GM18867 (cell line): Measurements from ENCODE around the gene BAHD1.

ENCODE experiments used
- ATAC-seq: cut with Tn5 transposase; IDR thresholded peaks from one replicate; pipeline ENCODE4 v1.9.1; 2021; ENCODE audit warnings: mild to moderate bottlenecking, moderate library complexity; ENCODE audit not compliant: unreplicated experiment

The BAHD1 gene

DNA sequence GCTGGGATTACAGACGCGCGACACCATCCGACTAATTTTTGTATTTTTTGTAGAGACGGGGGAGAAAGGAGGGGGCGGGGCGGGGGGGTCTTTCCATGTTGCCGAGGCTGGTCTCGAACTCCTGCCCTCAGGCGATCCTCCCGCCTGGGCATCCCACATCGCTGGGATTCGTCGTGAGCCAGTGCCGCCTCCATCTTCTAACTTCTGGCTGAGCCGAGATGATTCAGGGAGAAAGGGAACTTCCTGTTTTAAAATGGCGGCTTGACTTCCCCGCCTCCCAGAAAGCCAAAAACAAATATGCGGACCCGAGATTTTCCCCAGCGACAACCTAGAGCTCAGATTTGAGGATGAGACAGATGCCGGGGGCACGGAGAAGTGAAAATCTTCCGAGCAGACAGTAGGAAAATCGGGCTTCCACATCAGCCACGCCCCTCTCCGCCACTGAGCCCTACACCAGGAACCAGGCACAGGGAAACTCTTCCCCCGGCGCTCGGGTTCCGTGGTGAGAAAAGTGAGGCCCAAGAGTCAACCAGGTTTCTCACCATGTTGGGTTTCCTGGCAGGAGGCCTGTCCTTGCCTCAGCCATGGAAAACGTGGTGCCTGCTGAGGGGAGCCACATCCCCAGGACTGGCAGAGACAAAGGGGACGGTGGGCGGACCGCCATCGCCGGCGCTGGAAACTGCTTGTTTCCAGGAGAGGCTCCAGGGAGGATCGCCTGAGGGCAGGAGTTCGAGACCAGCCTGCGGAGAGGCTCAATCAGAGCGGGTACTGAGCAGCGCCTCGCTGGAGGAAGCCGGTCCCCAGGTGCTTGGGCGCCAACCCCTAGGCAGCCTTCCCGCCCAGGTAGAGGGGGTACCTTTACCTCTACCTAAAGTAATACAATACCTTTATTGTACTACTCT, 48.8 kb downstream of the BAHD1 start:
- ATAC-seq: no peak

DNA sequence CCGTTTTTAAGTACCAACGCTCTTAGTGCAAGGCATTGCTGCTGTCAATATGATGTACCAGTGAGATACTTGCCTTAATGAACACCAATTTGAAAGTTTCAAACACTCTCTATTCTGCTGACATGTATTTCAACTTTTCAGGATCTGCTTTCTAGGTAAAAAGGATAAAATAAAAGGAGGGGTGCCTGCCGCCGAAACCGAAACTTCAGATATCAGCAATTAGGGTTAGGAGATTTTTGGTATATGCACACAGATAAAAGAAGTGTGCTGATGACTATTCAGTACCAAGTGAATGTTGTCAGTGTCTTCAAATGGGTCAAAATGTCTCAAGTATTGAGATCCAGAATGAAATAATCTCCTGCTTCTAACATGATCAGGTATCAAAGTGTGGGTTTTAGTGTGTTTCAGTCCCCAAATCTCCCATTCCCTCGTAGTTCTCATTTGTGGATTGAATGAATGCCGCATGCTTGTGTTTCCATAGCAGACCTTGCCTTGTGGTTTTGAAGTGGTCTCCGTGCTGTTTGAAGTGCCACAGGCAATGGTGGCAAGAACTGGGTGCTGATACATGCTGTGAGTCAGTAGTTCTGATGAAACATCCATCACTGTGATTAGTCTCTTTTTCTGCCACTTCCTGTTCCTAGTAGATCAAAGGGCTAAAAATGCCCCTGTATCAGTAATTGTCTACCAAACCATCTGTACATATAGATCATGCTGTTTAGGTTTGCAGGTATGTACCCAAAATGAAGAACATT, 52.5 kb downstream of the BAHD1 start:
- ATAC-seq: no peak

DNA sequence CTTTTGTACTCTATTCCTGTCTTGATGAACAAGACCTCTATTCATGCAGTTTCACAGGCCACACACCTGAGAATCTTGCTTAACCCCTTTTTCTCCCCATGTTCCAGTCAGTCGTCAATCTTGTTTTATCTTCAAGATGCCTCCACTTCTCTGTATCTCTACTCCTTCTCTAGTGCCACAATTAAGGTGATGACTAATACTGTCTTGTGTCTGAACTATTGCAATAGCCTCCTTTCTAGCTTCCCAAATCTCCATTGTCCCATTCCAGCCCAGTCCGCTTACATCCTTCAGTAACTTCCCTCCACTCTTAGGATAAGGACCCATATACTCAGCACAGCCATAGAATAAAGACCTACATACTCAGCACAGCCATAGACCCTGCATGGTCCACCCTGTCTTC, 54.8 kb downstream of the BAHD1 start:
- no peak for ATAC-seq

DNA sequence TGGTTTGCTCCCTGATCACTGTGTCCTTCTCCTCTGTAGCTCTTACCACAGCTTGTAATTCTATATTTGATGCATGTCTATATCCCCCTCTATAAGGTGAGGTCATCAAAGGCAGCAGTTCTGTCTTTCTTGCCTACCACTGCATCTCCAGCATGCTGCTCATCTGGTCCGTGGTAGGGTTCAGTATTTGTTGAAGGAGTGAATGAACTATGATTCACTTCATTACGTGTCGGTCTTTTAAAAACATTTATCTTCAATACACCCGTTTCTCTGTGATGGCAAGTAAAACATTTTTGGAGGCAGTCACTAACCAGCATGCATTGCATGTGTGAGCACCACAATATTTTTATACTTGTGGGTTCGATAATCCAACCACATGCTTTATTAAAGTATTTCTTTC, 57.7 kb downstream of the BAHD1 start:
- ATAC-seq: no peak

DNA sequence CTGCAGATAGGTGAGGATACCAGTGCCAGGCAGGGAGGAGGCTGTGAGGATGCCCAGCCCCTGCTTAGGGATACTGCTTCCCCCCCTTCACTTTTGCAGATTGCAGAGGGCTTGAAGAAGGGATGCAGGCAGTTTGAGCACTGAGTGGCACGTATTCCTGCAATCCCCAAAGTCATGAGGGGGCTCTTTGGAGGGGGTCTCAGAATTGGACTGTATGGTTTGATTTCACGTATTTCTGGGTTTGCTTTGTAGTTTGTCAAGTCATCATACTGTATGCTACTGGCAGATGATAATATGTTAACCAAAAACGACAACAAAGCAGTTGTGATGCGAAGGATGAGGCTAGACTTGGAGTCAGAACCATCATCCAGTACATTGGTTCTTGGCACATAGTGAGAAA, 58.1 kb downstream of the BAHD1 start:
- no peak for ATAC-seq

DNA sequence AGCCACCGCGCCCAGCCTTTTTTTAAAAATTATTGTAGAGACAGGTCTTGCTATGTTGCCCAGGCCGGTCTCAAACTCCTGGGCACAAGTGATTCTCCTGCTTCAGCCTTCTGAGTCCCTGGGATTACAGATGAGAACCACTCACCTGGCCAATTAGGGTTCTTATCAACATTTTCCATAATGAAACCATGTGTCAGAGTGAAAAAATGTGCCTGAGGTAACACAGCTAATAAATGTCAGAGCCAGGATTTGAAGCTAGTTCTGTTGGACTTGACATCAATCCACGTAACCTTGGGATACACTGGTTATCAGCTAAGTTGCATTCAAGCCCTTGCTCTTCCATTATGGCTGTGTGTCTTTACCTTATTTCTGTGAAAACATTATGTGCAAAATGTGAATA, 59.2 kb downstream of the BAHD1 start:
- no peak for ATAC-seq

DNA sequence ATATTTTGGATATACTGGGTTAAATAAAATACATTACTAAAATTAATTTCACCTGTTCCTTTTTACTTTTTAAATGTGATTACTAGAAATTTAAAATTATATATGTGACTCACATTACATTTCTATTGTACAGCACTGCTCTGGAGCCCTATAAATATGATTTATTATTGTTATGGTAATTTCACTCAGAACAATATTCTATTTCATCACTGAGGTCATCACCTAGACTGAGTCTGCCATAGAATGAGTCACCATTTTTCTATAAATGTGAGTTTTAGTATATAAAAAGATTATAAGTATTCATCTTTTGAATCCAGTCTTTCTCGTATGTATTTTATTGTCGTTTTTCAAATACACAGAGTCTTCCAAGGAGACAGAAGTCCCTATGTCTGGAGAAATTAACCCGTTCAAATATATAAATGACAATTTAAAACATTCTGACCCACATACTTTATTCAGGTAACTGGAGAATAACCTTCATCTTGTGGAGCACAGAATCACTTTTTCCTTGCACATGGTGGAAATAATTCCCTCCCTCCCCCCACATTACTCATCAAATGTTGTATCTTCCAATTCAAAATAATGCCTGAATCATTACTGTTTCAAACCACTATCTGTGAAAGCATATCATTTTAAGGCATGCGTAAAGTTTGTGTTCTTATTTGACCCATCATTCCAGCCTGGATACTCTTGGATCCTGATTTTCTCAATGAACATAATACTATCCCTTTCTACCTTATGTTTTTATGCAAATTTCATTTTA, 60.0 kb downstream of the BAHD1 start:
- no peak for ATAC-seq

DNA sequence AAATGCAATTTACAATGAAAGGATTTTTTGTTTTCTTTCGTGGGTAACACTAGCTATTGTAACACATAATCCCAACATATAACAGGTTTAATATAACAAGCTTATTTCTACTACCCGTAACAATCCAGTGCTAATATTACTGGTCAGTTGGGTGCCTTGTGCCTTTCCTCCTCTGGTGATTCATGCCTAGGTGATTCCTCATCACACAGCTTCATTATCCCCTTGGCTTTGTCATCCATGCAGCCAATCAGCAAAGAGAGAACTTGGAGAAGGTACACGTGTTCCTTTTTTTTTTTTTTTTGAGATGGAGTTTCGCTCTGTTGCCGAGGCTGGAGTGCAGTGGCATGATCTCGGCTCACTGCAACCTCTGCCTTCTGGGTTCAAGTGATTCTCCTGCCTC, 60.7 kb downstream of the BAHD1 start:
- no peak for ATAC-seq

DNA sequence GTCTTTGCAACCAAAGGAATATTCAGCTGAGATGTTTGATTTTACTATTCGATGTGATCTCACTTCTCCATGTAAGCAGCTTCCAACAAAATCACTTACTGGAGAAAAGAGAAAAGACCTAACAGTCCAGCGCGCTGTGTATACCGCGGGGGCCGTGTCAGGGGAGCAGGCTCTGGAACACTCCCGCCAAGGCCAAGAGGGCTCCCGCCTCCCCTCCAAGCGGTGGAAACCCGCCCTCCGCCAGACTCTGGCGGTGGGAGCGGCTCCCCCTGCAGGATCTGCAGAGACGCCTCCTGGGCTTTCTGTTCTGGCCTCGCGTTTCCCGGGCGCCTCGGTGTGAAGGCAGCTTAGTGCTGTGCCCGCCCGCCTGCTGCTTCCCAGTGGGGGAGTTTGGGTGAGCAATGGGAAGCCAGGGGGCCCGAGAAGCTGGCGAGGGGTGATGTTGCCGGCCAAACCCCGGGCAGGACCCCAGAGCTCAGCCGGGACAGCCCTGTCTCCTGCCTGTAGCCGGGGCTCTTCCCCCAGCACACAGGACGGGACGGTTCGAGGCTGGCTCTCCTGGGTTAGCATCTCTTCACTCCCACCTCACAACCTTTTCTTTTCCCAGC, 66.3 kb downstream of the BAHD1 start:
- ATAC-seq: no peak

DNA sequence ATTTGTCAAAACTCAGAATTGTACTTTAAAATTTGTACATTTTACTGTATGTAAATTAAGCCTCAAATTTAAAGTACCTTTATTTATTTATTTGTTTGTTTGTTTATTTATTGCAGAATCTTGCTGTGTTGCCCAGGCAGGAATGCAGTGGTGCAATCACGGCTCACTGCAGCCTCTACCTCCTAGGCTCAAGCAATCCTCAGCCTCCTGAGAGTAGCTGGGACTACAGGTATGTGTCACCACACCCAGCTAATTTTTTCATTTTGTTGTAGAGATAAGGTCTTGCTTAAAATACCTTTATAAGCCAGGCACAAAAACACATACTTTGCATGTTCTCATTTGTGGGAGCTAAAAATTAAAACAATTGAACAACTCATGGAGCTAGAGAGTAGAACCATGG, 67.5 kb downstream of the BAHD1 start:
- ATAC-seq: no peak

DNA sequence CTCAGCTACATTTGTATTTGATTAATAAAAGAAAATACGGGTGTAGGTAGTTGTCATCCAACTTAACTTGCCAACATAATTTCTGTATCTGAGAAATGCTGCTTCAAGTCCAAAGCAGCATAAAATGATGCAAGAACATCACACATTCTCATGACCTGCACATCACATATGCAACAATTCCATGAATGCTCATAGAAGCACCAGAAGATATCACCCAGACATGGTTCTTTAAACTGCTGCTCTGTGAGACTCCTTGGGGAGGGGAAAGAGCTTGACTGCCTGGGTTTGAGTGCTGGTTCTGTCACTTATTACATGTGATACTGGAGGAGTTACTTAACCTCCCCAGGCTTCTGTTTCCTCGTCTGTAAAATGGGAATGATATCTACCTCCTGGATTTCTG, 69.4 kb downstream of the BAHD1 start:
- ATAC-seq: no peak

DNA sequence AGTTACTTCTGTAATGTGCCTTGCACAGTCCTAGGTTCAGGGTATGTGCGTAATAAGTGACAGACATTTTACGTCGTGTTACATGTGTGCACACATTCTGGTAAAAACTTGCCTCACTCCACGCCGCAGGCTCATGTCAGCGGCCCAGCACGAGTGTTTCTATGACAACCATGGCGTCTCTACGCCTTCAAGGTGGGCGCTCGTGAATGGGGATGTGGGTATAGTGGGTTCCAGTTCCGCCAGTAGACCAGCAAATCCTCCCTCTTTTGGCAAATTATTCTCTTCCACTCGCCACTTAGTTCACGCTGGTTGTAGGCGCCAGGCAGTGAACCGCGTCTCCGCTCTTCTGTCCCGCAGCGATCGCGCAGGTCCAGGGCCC, 70.3 kb downstream of the BAHD1 start:
- peak; percentile 52 for ATAC-seq

DNA sequence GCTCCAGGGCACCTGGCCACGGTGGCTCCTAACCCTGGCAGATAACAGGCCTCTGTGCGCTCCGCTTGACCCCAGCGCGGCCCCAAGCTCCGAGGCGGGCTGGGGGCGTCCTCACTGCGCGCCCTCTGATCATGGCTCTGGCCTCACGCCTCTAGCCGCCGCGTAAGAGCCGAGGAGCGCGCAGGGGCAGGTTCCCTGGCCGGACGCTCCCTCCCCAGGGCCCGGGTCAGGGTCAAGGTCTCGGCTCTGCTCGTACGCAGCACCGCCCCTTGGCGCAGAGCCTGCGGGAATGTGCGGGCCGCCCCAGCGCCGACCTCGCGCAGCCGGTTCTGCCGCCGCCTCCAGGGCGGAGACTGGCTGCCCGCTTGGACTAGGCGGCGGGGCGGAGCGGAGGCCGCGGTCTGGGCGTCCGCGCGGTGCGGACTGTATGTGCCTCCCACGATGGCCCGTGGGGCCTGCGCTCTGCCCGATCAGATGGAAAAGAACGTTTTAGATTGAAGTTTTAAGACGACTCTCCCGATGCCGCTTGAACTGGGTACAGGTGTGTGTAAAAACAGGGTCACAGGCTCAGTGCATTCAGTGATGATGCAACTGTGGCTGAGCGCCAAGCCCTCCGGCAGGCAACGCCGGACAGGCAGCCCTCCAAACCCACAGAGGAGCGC, 70.8 kb downstream of the BAHD1 start:
- peak; percentile 54 for ATAC-seq

DNA sequence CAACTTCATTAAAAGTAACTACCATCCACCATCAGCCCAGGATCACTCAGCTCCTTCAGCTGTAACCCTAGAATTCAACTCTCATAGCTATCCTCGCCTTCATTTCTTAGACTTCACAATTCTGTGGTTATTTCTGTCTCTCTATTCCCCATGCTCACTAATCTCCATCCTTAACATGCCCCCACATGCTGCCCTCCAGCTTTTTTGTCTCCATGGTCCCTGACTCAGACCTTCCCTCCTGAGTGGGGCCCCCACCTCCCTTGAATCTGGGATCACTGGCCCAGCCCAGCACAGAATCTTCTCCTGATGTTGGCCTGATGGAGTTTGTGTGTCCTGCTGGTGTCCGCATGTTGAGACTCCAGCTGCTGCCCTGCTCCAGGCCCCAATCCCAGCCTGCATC, 71.7 kb downstream of the BAHD1 start:
- ATAC-seq: no peak

DNA sequence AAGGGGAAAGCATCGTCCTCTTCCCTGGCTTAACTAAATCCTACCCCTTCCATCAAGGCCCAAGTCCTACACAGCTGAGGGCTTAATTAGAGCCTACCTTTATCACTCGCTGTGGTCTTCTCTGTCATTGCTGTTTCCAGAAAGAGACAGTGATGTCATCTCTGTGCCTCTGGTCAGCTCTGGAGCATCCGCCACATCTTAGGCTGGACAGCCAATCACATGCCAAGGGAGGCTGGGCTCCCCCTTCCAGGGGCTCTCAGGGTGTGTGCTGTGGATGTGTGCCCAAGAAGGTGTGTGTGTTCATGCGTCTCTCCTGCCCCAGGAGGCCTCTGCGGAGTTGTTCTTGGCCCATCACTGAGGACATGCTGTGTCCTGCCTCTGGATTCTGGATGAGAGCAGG, 72.9 kb downstream of the BAHD1 start:
- no peak for ATAC-seq

DNA sequence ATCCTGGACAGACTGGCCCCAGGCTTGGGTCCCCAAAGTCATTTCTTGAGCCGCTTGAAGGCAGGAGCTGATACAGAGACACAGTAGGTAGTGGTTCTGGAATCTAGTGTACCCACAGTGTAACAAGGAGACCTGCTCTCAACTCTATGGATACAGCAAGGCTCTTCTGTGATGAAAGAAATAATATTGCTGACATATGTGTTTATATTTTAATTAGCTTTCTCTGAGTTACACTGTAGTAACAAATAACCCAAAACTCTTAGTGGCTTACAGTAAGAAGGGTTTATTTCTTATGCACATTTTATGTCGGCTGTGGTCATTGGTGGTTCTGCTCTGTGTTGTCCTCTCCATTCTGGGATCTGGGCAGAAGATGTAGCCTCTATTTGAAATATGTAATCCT, 75.6 kb downstream of the BAHD1 start:
- no peak for ATAC-seq
